Hepatocyte (in vitro differentiated cells): ENCODE measurements around the gene MTHFS. TPM values are rescaled to one million over a fixed set of nuclear protein-coding genes. Genes with fewer than 3 reads are reported as not detected.

ENCODE experiments used
- DNase-seq: peaks from one replicate; pipeline ENCODE4 v3.0.0-alpha.2; 2016; ENCODE audit warnings: low spot score
- H2AFZ ChIP-seq: fragments of 200-600 bp; sonication (generic); 2 replicates; pipeline ENCODE4 v1.6.0; 2016; ENCODE audit warnings: antibody characterized with exemption, mild to moderate bottlenecking
- H3K27ac ChIP-seq: fragments of 200-600 bp; sonication (generic); 2 replicates; pipeline ENCODE4 v1.5.1; 2016; ENCODE audit warnings: mild to moderate bottlenecking
- H3K27me3 ChIP-seq: fragments of 200-600 bp; sonication (generic); 2 replicates; pipeline ENCODE4 v1.6.1; 2016
- H3K36me3 ChIP-seq: fragments of 200-600 bp; sonication (generic); replicated peaks from 2 replicates; pipeline ENCODE4 v1.5.1; 2016; ENCODE audit warnings: low read depth; ENCODE audit not compliant: insufficient read depth
- H3K4me1 ChIP-seq: fragments of 200-600 bp; sonication (generic); 2 replicates; pipeline ENCODE4 v1.5.1; 2016; ENCODE audit warnings: mild to moderate bottlenecking, moderate library complexity; ENCODE audit not compliant: insufficient read depth
- H3K4me2 ChIP-seq: fragments of 200-600 bp; sonication (generic); 2 replicates; pipeline ENCODE4 v1.6.0; 2016
- H3K4me3 ChIP-seq: fragments of 200-600 bp; sonication (generic); 2 replicates; pipeline ENCODE4 v1.5.1; 2016; ENCODE audit warnings: mild to moderate bottlenecking
- H3K79me2 ChIP-seq: fragments of 200-600 bp; sonication (generic); 2 replicates; pipeline ENCODE4 v1.6.0; 2017; ENCODE audit warnings: mild to moderate bottlenecking
- H3K9me2 ChIP-seq: fragments of 200-600 bp; sonication (generic); replicated peaks from 2 replicates; pipeline ENCODE4 v1.6.0; 2017; ENCODE audit warnings: mild to moderate bottlenecking; ENCODE audit not compliant: insufficient read depth
- H3K9me3 ChIP-seq: fragments of 200-600 bp; sonication (generic); 2 replicates; pipeline ENCODE4 v1.5.1; 2016; ENCODE audit warnings: low read depth, mild to moderate bottlenecking
- H4K20me1 ChIP-seq: fragments of 200-600 bp; sonication (generic); 2 replicates; pipeline ENCODE4 v1.6.0; 2016; ENCODE audit warnings: mild to moderate bottlenecking; ENCODE audit not compliant: insufficient read depth, poor library complexity, severe bottlenecking
- EZH2 ChIP-seq: fragments of 200-600 bp; sonication (generic); IDR thresholded peaks from 2 replicates; pipeline ENCODE4 v1.6.1; 2016; ENCODE audit warnings: antibody characterized with exemption, mild to moderate bottlenecking, borderline replicate concordance
- EZH2phosphoT487 ChIP-seq: fragments of 200-600 bp; sonication (generic); IDR thresholded peaks from one replicate; pipeline ENCODE4 v1.6.1; 2018; ENCODE audit warnings: antibody characterized with exemption, mild to moderate bottlenecking, low read depth, moderate library complexity; ENCODE audit not compliant: unreplicated experiment, severe bottlenecking
- WGBS: methylation state at CpG from one replicate; pipeline ENCODE4 v1.1.6; 2016; ENCODE audit warnings: low lambda C conversion rate; ENCODE audit errors: missing lambda C conversion rate; 5-methylcytosine and 5-hydroxymethylcytosine counted together
- polyA plus RNA-seq: library from polyadenylated mRNA; unstranded; fragments of >200 nt; fragmentation: Nextera tagmentation; extraction: Ambion mirVana; gene quantifications from 2 replicates; pipeline ENCODE4 v1.2.1, GENCODE V29; 2016
- total RNA-seq: library from RNA; depleted of rRNA; stranded (reverse); fragments of >200 nt; gene quantifications from 2 replicates; pipeline ENCODE4 v1.2.3, GENCODE V29; 2014
- TF ChIP-seq, protein P1 (sequence below): fragments of 200-600 bp; sonication (generic); IDR thresholded peaks from 2 replicates; pipeline ENCODE4 v1.5.1; 2016; ENCODE audit warnings: antibody characterized with exemption, mild to moderate bottlenecking; ENCODE audit not compliant: poor library complexity

Gene MTHFS
- total and polyA plus RNA-seq, 2 experiments from 2014 or later = 84.0 to 89.4 TPM

- H3K27me3 ChIP-seq = no peaks in the 10 kb centered on the region
- WGBS = 2% methylated on average over 13 of the region's 17 CpGs
- TF ChIP-seq EZH2 (no peak), EZH2phosphoT487 (no peak)
- TF ChIP-seq, protein P1, sequence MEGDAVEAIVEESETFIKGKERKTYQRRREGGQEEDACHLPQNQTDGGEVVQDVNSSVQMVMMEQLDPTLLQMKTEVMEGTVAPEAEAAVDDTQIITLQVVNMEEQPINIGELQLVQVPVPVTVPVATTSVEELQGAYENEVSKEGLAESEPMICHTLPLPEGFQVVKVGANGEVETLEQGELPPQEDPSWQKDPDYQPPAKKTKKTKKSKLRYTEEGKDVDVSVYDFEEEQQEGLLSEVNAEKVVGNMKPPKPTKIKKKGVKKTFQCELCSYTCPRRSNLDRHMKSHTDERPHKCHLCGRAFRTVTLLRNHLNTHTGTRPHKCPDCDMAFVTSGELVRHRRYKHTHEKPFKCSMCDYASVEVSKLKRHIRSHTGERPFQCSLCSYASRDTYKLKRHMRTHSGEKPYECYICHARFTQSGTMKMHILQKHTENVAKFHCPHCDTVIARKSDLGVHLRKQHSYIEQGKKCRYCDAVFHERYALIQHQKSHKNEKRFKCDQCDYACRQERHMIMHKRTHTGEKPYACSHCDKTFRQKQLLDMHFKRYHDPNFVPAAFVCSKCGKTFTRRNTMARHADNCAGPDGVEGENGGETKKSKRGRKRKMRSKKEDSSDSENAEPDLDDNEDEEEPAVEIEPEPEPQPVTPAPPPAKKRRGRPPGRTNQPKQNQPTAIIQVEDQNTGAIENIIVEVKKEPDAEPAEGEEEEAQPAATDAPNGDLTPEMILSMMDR = no peak
- H3K79me2 ChIP-seq = peaks cover 39% of the 10 kb centered on the region
- H3K9me3 ChIP-seq = no peaks in the 10 kb centered on the region
- peaks cover 36% of the 10 kb centered on the region for H3K4me1 ChIP-seq
- H2AFZ ChIP-seq = peak overlapping the region; percentile 37
- peak overlapping the region; percentile 97 for H3K27ac ChIP-seq
- no peaks in the 10 kb centered on the region for H3K9me2 ChIP-seq
- no peaks in the 10 kb centered on the region for H4K20me1 ChIP-seq
- peak overlapping the region; percentile 79 for H3K4me3 ChIP-seq
- no peak for DNase-seq
- H3K4me2 ChIP-seq = peak overlapping the region; percentile 83
- no peaks in the 10 kb centered on the region for H3K36me3 ChIP-seq
Measured at GRCh38 chr15:79922512-79923078, 25.8 kb upstream of the MTHFS start.

- Histone ChIP-seq H3K79me2 (peaks cover 45% of the 10 kb centered on the region), H3K4me2 (peak overlapping the region; percentile 83), H3K27me3 (no peaks in the 10 kb centered on the region), H3K9me2 (no peaks in the 10 kb centered on the region), H3K4me1 (peaks cover 36% of the 10 kb centered on the region), H3K4me3 (peak overlapping the region; percentile 14), H2AFZ (no peak overlapping the region), H4K20me1 (no peaks in the 10 kb centered on the region), H3K9me3 (no peaks in the 10 kb centered on the region), H3K36me3 (no peaks in the 10 kb centered on the region), H3K27ac (peak overlapping the region; percentile 96)
- 34% methylated on average over 8 of the region's 12 CpGs for WGBS
- peak; percentile 17 for DNase-seq
- TF ChIP-seq, protein P1 = no peak
- TF ChIP-seq EZH2 (no peak), EZH2phosphoT487 (no peak)
Measured at GRCh38 chr15:79919749-79920511, 23.1 kb upstream of the MTHFS start.

DNA sequence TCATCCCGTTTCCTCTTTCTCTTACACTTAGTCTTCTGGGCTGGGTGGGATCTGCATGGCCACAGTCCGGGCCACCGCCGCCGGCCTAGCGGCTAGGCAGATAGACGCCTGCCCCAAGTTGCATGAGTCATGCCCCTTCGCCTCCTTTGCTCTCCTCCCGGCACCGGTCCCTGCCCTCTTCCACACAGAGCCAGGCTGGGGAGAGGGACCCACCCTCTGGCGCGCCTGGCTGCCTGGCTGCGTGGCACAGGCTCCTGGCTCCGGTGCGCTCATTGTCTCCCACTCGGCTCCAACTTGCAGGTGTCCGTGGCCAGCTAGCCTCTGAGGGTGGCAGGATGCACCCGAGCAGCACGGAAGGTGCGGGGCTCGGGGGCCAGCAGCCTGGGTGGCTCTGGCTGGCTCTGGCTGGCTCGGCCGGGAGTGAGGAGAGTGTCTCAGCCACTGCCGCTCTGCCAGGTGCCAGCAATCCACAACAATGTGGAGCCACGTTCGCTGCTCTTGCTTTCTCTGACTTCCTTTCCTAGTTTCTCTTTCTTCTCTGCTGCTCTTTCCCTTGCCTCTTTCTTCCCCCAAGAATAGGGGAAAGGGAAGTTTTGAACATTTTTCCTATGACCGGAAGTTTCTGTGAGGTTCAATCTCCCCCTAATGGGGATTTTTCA, 22.4 kb upstream of the MTHFS start:
- Histone ChIP-seq H2AFZ (peak overlapping the region; percentile 19), H3K4me2 (peak overlapping the region; percentile 83), H3K36me3 (no peaks in the 10 kb centered on the region), H3K4me1 (peaks cover 32% of the 10 kb centered on the region), H3K9me2 (no peaks in the 10 kb centered on the region), H4K20me1 (no peaks in the 10 kb centered on the region), H3K27me3 (no peaks in the 10 kb centered on the region), H3K9me3 (no peaks in the 10 kb centered on the region), H3K4me3 (peak overlapping the region; percentile 14), H3K27ac (peak overlapping the region; percentile 96), H3K79me2 (peaks cover 47% of the 10 kb centered on the region)
- peak; percentile 88 for DNase-seq
- WGBS = 30% methylated on average over 27 of the region's 27 CpGs
- TF ChIP-seq, protein P1 = no peak
- TF ChIP-seq EZH2phosphoT487 (no peak), EZH2 (no peak)
